Upper lobe of right lung (tissue), 1 donor: ENCODE measurements around the gene CDCA7. TPM values are rescaled to one million over a fixed set of nuclear protein-coding genes. Genes with fewer than 3 reads are reported as not detected.
"Not testable (repeated sequence)": the region's sequence is repeated elsewhere in the genome, so short reads cannot be mapped to it uniquely, and the experiment has no call there.

Source experiments
- ATAC-seq: fragments of 200-7000 bp; cut with Tn5 transposase; one replicate; pipeline ENCODE4 v1.9.1; 2020; ENCODE audit warnings: mild to moderate bottlenecking, moderate library complexity
- DNase-seq: peaks from one replicate; pipeline ENCODE4 v3.0.0-alpha.2; 2020
- H3K27ac ChIP-seq: fragments of 200-600 bp; one replicate; pipeline ENCODE4 v1.8.0; 2022
- H3K27me3 ChIP-seq: fragments of 200-600 bp; one replicate; pipeline ENCODE4 v1.8.0; 2022; ENCODE audit warnings: mild to moderate bottlenecking
- H3K36me3 ChIP-seq: fragments of 200-600 bp; one replicate; pipeline ENCODE4 v1.8.0; 2022
- H3K4me1 ChIP-seq: fragments of 200-600 bp; one replicate; pipeline ENCODE4 v1.8.0; 2022
- H3K4me3 ChIP-seq: fragments of 200-600 bp; one replicate; pipeline ENCODE4 v1.8.0; 2022; ENCODE audit warnings: mild to moderate bottlenecking
- H3K9me3 ChIP-seq: fragments of 200-600 bp; one replicate; pipeline ENCODE4 v1.8.0; 2022
- CTCF ChIP-seq: fragments of 200-600 bp; IDR thresholded peaks from one replicate; pipeline ENCODE4 v1.8.0; 2022; ENCODE audit warnings: antibody characterized with exemption
- intact Hi-C: fragments of 100-400 bp; cut with DNase I; formaldehyde crosslinking; loops from one replicate; pipeline ENCODE4 v1.11.0; 2022
- total RNA-seq: library from RNA; stranded (reverse); fragmentation: NEBNext Ultra II Directional; extraction: Animal tissue kit (Norgen Biotek cat#: 25700); gene quantifications from one replicate; pipeline ENCODE4 v1.2.1, GENCODE V29; 2021
- donor health status: DM: no; HTN: yes; CAD: no; lungs with severe emphysema.

CDCA7 gene
- total RNA-seq, 1 donor from 2014 or later = 4.1 TPM

GRCh38 chr2:173359231-173359630, 4.6 kb downstream of the CDCA7 start:
- DNase-seq = no peak
- intact Hi-C loops = no loop called here
- Histone ChIP-seq H3K4me1 (peaks cover 15% of the 10 kb centered on the region), H3K36me3 (no peaks in the 10 kb centered on the region), H3K9me3 (no peaks in the 10 kb centered on the region), H3K4me3 (no peak overlapping the region), H3K27me3 (peaks cover 40% of the 10 kb centered on the region), H3K27ac (no peak overlapping the region)
- no peak for ATAC-seq
- no peak for TF ChIP-seq CTCF

- H3K27me3 ChIP-seq = no peaks in the 10 kb centered on the region
Observed at GRCh38 chr2:173370198-173370597, 15.5 kb downstream of the CDCA7 start.

GRCh38 chr2:173371023-173371422, 16.4 kb downstream of the CDCA7 start:
- intact Hi-C loops = no loop called here
- DNase-seq (no peak), ATAC-seq (no peak)
- no peaks in the 10 kb centered on the region for H3K9me3 ChIP-seq
- no peaks in the 10 kb centered on the region for H3K4me1 ChIP-seq
- no peak for TF ChIP-seq CTCF
- no peaks in the 10 kb centered on the region for H3K27me3 ChIP-seq
- no peak overlapping the region for H3K4me3 ChIP-seq
- no peak overlapping the region for H3K27ac ChIP-seq
- no peaks in the 10 kb centered on the region for H3K36me3 ChIP-seq

More at GRCh38 chr2:173370198-173370597, 15.5 kb downstream of the CDCA7 start:
- intact Hi-C loops = no loop called here
- no peak for TF ChIP-seq CTCF
- H3K4me3 ChIP-seq = no peak overlapping the region
- no peak for ATAC-seq
- DNase-seq = no peak
- H3K9me3 ChIP-seq = no peaks in the 10 kb centered on the region
- H3K36me3 ChIP-seq = no peaks in the 10 kb centered on the region
- H3K27ac ChIP-seq = no peak overlapping the region
- H3K4me1 ChIP-seq = no peaks in the 10 kb centered on the region

GRCh38 chr2:173373290-173373689, 18.6 kb downstream of the CDCA7 start:
- Histone ChIP-seq H3K4me1 (no peaks in the 10 kb centered on the region), H3K4me3 (no peak overlapping the region), H3K36me3 (no peaks in the 10 kb centered on the region), H3K9me3 (no peaks in the 10 kb centered on the region), H3K27me3 (no peaks in the 10 kb centered on the region), H3K27ac (no peak overlapping the region)
- intact Hi-C loops = no loop called here
- no peak for ATAC-seq
- DNase-seq = no peak
- no peak for TF ChIP-seq CTCF

- no peak for TF ChIP-seq CTCF
- Histone ChIP-seq H3K36me3 (no peaks in the 10 kb centered on the region), H3K9me3 (no peaks in the 10 kb centered on the region), H3K4me1 (no peaks in the 10 kb centered on the region), H3K27ac (no peak overlapping the region), H3K4me3 (no peak overlapping the region), H3K27me3 (no peaks in the 10 kb centered on the region)
- intact Hi-C loops = no loop called here
- ATAC-seq (no peak), DNase-seq (no peak)
Observed at GRCh38 chr2:173374634-173375033, 20.0 kb downstream of the CDCA7 start.

- H3K36me3 ChIP-seq, H3K27ac ChIP-seq, intact Hi-C loops, ATAC-seq, H3K4me1 ChIP-seq, H3K9me3 ChIP-seq, H3K4me3 ChIP-seq, H3K27me3 ChIP-seq, DNase-seq: not testable (repeated sequence)
Observed at GRCh38 chr2:173385534-173385933, 30.9 kb downstream of the CDCA7 start.
